ENCODE results near the gene MDP1.

MDP1 gene

DNA sequence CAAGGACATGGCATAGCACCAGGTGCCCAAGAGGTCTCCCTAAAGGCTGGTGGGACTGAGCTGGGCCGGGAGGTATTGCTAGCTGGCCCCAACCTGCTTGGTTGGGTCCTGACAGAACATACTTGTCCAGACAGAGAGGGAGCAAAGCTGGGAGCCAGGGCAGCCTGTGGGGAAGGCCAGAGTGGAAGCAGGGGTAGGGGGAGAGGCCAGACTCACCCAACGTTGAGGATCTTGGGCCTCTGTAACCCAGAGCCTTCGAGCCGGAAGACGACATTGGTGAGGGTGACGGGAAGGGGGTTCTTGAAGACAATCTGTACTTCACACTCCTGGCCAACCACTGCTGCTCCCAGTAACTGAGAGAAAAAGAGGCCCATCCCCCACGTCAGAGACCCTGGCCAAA, 38.1 kb upstream of the MDP1 start:
- no peak for DNase-seq (ENCODE audit: extremely low read depth, insufficient read length)
- no peak overlapping the region for H3K4me3 ChIP-seq (replicated peaks; ENCODE audit: low read depth, low read length)
- no peaks in the 10 kb centered on the region for H3K27me3 ChIP-seq (replicated peaks; ENCODE audit: control insufficient read depth, insufficient read depth, low read length)
- TF ChIP-seq, protein P1, sequence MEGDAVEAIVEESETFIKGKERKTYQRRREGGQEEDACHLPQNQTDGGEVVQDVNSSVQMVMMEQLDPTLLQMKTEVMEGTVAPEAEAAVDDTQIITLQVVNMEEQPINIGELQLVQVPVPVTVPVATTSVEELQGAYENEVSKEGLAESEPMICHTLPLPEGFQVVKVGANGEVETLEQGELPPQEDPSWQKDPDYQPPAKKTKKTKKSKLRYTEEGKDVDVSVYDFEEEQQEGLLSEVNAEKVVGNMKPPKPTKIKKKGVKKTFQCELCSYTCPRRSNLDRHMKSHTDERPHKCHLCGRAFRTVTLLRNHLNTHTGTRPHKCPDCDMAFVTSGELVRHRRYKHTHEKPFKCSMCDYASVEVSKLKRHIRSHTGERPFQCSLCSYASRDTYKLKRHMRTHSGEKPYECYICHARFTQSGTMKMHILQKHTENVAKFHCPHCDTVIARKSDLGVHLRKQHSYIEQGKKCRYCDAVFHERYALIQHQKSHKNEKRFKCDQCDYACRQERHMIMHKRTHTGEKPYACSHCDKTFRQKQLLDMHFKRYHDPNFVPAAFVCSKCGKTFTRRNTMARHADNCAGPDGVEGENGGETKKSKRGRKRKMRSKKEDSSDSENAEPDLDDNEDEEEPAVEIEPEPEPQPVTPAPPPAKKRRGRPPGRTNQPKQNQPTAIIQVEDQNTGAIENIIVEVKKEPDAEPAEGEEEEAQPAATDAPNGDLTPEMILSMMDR (IDR thresholded peaks at IDR 0.05; ENCODE audit: insufficient read depth, low read length, poor library complexity, severe bottlenecking), result no peak
- peaks cover 12% of the 10 kb centered on the region for H3K36me3 ChIP-seq (ENCODE audit: control insufficient read depth, insufficient read depth, low read length)

DNA sequence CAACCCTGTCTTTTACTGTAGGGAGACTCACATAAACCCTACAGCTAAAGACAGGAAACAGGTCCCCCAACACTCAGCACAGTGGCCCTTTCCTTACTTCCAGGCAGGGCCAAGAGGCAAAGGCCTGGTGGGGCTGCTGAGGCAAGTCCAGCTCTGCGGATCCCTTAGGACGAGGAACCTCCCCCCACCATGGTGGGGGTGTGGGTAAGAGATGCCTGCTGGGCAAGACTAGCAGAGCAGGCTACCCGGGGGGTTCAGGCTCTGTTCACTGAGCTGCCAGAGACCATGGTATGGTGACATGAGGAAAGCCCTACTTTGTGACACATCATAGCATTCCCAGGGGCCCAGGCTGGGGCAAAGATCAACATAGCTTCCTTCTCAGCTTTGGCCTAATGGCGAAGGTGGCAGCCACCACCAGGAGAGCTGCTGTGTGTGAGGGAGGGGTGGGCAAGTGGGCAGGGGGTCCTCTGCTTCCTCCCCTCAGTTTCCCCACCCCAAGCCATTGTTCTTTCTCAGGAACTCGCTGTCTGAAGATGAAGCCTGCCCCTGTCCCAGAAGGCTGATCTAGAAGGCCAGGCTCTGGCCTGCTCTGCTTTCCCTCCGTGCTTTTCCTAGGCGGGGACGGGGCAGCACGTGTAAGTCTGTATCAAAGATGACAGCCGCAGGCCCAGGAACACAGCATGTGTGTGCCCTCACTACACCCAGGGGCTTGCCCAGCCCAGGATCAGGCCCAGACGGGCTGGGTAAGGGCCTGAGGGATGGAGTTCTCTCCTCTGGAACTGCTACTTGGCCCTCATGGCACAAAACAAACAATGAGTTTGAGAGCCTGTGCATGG, 36.6 kb upstream of the MDP1 start:
- DNase-seq (ENCODE audit: extremely low read depth, insufficient read length), result no peak
- no peak overlapping the region for H3K4me3 ChIP-seq (replicated peaks; ENCODE audit: low read depth, low read length)
- TF ChIP-seq, protein P1 (IDR thresholded peaks at IDR 0.05; ENCODE audit: insufficient read depth, low read length, poor library complexity, severe bottlenecking), result no peak
- peaks cover 12% of the 10 kb centered on the region for H3K36me3 ChIP-seq (ENCODE audit: control insufficient read depth, insufficient read depth, low read length)
- H3K27me3 ChIP-seq (replicated peaks; ENCODE audit: control insufficient read depth, insufficient read depth, low read length), result no peaks in the 10 kb centered on the region

DNA sequence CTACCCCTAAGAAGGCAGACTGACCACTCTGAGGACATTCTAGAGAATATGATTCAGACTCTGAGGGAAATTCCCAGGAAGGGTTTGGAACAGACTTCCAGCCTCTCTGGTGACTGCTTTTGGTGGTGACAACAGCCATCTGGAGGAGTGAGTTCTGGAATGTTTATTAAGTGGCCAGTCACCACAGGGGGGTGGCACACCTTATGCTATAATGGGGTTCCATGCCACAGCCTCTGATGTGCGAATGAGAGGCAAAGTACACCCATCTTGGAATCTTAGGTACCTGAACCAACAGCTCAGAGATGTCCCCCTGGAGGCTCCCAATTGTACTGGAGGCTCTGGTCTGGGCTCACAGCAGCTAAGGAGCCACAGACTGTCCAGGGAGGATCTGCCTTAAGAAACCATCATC, 36.0 kb upstream of the MDP1 start:
- H3K36me3 ChIP-seq (ENCODE audit: control insufficient read depth, insufficient read depth, low read length), result peaks cover 12% of the 10 kb centered on the region
- no peak overlapping the region for H3K4me3 ChIP-seq (replicated peaks; ENCODE audit: low read depth, low read length)
- DNase-seq (ENCODE audit: extremely low read depth, insufficient read length), result no peak
- TF ChIP-seq, protein P1 (IDR thresholded peaks at IDR 0.05; ENCODE audit: insufficient read depth, low read length, poor library complexity, severe bottlenecking), result no peak
- no peaks in the 10 kb centered on the region for H3K27me3 ChIP-seq (replicated peaks; ENCODE audit: control insufficient read depth, insufficient read depth, low read length)

DNA sequence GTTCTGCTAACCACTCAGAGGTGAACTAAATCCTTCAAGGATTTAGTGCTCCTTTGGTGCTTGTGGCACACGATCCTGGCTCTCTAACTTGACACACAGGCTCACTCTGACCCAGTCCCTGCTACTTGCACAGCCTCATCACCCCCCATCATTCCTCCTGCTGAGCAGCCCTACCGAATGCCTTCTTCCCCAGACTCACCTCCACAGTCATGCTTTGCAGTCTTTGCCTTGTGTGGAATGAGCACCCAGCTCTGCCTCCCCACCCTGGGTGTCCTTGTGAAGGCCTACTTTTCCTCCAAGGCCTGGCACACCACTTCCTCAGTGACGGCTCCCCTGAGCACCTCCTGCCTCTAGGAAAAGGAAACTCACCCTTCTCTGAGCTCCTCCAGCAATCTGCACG, 34.5 kb upstream of the MDP1 start:
- Histone ChIP-seq H3K36me3 (ENCODE audit: control insufficient read depth, insufficient read depth, low read length) (peaks cover 10% of the 10 kb centered on the region), H3K27me3 (replicated peaks; ENCODE audit: control insufficient read depth, insufficient read depth, low read length) (no peaks in the 10 kb centered on the region), H3K4me3 (replicated peaks; ENCODE audit: low read depth, low read length) (no peak overlapping the region)
- TF ChIP-seq, protein P1 (IDR thresholded peaks at IDR 0.05; ENCODE audit: insufficient read depth, low read length, poor library complexity, severe bottlenecking), result no peak
- DNase-seq (ENCODE audit: extremely low read depth, insufficient read length), result no peak

DNA sequence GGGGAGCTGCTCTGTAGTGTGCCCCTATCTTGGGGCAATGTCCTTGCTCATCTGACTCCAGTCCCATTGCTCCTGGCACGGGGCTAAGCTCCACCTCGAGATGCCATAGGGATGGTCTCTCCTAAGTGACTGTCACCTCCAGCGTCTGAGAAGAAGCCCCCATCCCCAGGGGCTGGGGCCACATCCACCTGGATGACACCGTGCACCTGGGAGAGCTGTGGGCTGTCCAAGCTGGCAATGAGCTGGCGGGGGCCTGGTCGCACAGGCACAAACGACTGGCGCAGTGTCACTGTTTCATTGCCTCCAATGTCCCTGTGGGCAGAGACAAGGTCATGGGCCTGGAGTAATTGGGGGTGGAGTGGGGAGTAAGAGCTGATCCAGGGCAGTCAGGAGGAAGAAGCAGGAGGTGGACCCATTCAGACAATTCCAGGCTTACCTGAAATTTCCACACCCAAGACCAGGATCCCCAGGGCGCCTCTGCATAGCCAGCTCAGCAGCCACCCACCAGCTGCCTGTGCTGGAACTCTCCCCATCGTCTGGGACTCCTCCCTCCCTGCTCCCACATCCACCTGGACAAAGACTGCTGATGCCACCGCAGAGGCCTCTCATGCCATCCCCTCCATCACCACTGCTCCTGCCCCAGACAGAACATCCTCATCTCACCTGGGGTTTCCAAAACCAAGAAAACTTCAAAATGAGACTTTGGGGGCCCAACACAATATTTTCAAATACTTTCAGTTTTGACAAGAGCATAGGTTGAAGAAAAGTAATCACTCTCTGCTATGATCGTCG, 33.6 kb upstream of the MDP1 start:
- TF ChIP-seq, protein P1 (IDR thresholded peaks at IDR 0.05; ENCODE audit: insufficient read depth, low read length, poor library complexity, severe bottlenecking), result no peak
- Histone ChIP-seq H3K36me3 (ENCODE audit: control insufficient read depth, insufficient read depth, low read length) (peaks cover 1% of the 10 kb centered on the region), H3K4me3 (replicated peaks; ENCODE audit: low read depth, low read length) (no peak overlapping the region), H3K27me3 (replicated peaks; ENCODE audit: control insufficient read depth, insufficient read depth, low read length) (no peaks in the 10 kb centered on the region)
- DNase-seq (ENCODE audit: extremely low read depth, insufficient read length), result no peak

Data from GM06990 (cell line).